LNCaP clone FGC (cell line): ENCODE results near the gene NES.

Source experiments
- DNase-seq: peaks from one replicate; pipeline ENCODE4 v3.0.0-alpha.2; 2011; ENCODE audit warnings: low read depth
- H3K4me3 ChIP-seq: 2 replicates; pipeline ENCODE4 v1.5.1; 2011; ENCODE audit warnings: mild to moderate bottlenecking, low read depth, low read length, control low read depth
- TF ChIP-seq, protein P1 (sequence below): IDR thresholded peaks from 2 replicates; pipeline ENCODE4 v1.5.1; 2012; ENCODE audit warnings: mild to moderate bottlenecking; ENCODE audit not compliant: control insufficient read depth, insufficient read depth; ENCODE audit errors: extremely low read depth

NES gene

GRCh38 chr1:156657741-156658319 lies 19.4 kb downstream of the NES start:
- H3K4me3 ChIP-seq: no peak overlapping the region
- no peak for DNase-seq
- TF ChIP-seq, protein P1, sequence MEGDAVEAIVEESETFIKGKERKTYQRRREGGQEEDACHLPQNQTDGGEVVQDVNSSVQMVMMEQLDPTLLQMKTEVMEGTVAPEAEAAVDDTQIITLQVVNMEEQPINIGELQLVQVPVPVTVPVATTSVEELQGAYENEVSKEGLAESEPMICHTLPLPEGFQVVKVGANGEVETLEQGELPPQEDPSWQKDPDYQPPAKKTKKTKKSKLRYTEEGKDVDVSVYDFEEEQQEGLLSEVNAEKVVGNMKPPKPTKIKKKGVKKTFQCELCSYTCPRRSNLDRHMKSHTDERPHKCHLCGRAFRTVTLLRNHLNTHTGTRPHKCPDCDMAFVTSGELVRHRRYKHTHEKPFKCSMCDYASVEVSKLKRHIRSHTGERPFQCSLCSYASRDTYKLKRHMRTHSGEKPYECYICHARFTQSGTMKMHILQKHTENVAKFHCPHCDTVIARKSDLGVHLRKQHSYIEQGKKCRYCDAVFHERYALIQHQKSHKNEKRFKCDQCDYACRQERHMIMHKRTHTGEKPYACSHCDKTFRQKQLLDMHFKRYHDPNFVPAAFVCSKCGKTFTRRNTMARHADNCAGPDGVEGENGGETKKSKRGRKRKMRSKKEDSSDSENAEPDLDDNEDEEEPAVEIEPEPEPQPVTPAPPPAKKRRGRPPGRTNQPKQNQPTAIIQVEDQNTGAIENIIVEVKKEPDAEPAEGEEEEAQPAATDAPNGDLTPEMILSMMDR: no peak

DNA sequence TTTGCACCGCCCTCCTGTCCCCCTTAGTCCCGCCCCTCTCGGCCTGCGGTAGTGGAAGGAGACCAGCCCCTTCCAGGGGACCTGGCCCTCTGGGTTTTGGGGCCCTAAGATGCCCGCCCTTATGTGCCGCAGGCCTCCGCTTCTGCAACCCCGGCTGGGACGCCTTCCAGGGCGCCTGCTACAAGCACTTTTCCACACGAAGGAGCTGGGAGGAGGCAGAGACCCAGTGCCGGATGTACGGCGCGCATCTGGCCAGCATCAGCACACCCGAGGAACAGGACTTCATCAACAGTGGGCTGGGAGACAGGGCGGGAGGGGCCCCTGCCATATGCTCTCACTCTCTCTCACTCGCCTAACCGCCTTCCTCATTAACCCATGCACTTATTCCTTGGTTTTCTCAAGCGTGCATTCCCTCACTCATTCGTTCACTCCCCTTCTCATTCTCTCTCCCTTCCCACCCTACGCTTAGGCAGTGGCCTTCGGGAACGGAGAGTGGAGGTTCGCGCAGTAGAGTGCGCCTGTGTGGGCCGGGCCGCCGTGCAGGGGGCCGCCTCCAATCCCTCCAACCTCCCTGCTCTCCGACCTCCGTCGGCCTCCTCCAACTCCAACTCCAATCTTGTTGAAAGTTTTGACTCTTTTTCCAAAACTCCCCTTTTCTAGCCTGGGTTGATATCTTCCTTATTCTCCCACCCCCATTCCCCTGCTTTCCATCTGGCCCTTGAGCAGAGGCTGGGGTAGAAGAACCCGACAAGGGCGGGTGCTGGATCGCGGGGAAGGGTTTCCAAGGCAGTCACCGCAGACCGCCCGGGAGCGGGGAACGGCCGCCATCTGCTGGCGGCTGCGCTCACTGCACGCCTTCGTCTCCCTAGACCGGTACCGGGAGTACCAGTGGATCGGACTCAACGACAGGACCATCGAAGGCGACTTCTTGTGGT lies 20.1 kb downstream of the NES start:
- DNase-seq: no peak
- TF ChIP-seq, protein P1: peak; percentile 98
- H3K4me3 ChIP-seq: no peak overlapping the region

DNA sequence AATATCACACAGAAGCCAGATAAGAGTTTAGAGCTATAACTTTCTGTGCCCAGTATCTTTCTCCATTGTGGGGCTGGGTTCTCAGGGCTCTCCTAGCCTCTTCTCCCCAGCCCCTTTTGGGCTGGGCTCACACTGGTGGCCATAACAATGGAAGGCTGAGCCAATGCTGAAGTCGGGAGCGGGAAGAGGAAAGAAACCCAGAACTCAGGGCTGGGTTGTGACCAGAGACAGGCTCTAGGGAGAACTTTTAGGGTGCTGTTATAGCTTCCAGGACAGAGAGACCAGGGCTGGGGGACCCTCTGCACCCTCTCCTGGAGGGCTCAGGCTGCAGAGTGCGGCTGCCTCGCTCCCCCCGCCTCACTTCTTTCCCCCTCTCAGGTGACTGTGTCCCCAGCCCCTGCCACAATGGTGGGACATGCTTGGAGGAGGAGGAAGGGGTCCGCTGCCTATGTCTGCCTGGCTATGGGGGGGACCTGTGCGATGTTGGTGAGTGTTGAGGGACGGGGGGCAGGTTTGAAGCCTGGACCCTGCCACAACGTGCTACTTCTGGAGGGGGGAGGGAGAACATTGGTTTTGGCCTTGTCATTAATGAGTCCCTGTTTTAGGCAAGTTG lies 21.2 kb downstream of the NES start:
- DNase-seq: no peak
- H3K4me3 ChIP-seq: no peak overlapping the region
- TF ChIP-seq, protein P1: no peak

GRCh38 chr1:156655151-156655903 lies 21.9 kb downstream of the NES start:
- DNase-seq: no peak
- TF ChIP-seq, protein P1: no peak
- H3K4me3 ChIP-seq: no peak overlapping the region

GRCh38 chr1:156654700-156655099 lies 22.5 kb downstream of the NES start:
- DNase-seq: no peak
- H3K4me3 ChIP-seq: no peak overlapping the region

GRCh38 chr1:156652992-156653355 lies 24.2 kb downstream of the NES start:
- DNase-seq: no peak
- H3K4me3 ChIP-seq: no peak overlapping the region
- TF ChIP-seq, protein P1: no peak

More at GRCh38 chr1:156654700-156655099, 22.5 kb downstream of the NES start:
- TF ChIP-seq, protein P1: no peak
